GM18873 (cell line): ENCODE results near the gene ACAD8.
"Not testable (repeated sequence)": the region's sequence is repeated elsewhere in the genome, so short reads cannot be mapped to it uniquely, and the experiment has no call there.

ENCODE experiments used
- ATAC-seq: cut with Tn5 transposase; IDR thresholded peaks from one replicate; pipeline ENCODE4 v1.9.1; 2021; ENCODE audit warnings: mild to moderate bottlenecking, moderate library complexity, moderate number of reproducible peaks; ENCODE audit not compliant: unreplicated experiment, low FRiP score

The ACAD8 gene

GRCh38 chr11:134264966-134265764, 11.8 kb downstream of the ACAD8 start:
- no peak for ATAC-seq

GRCh38 chr11:134266440-134266839, 13.1 kb downstream of the ACAD8 start:
- no peak for ATAC-seq

GRCh38 chr11:134266841-134267251, 13.5 kb downstream of the ACAD8 start:
- no peak for ATAC-seq

- no peak for ATAC-seq
Observed at GRCh38 chr11:134267461-134267860, 14.1 kb downstream of the ACAD8 start.

- ATAC-seq: no peak
Observed at GRCh38 chr11:134267966-134268365, 14.6 kb downstream of the ACAD8 start.

- no peak for ATAC-seq
Observed at GRCh38 chr11:134270250-134270714, 16.9 kb downstream of the ACAD8 start.

- ATAC-seq: no peak
Observed at GRCh38 chr11:134271978-134272377, 18.6 kb downstream of the ACAD8 start.

GRCh38 chr11:134272381-134273316, 19.3 kb downstream of the ACAD8 start:
- no peak for ATAC-seq

- no peak for ATAC-seq
Observed at GRCh38 chr11:134273317-134273712, 19.9 kb downstream of the ACAD8 start.

- ATAC-seq: no peak
Observed at GRCh38 chr11:134275188-134275533, 21.8 kb downstream of the ACAD8 start.

- no peak for ATAC-seq
Observed at GRCh38 chr11:134275534-134276395, 22.4 kb downstream of the ACAD8 start, which contains the start of gene GLB1L3. TSS of gene GLB1L3 (plus strand) at chr11:134276379. CDS start at chr11:134276741, 362 bp downstream.

GRCh38 chr11:134276396-134277182, 23.2 kb downstream of the ACAD8 start:
- no peak for ATAC-seq

- ATAC-seq: no peak
Observed at GRCh38 chr11:134277183-134278001, 24.0 kb downstream of the ACAD8 start.

- ATAC-seq: no peak
Observed at GRCh38 chr11:134278356-134278755, 25.0 kb downstream of the ACAD8 start.

- not testable (repeated sequence) for ATAC-seq
Observed at GRCh38 chr11:134281635-134282034, 28.3 kb downstream of the ACAD8 start.

GRCh38 chr11:134282121-134283045, 29.0 kb downstream of the ACAD8 start:
- ATAC-seq: no peak

GRCh38 chr11:134283461-134284230, 30.3 kb downstream of the ACAD8 start:
- ATAC-seq: no peak
